ENCODE data around the gene OR6P1.

Gene OR6P1

GRCh38 chr1:158570480-158570879, at the start of gene OR6P1:
Gene OR6P1 (minus strand): TSS chr1:158570580. CDS start chr1:158563604, 6,976 bp downstream.
- TF ChIP-seq CTCF (IDR thresholded peaks at IDR 0.05; ENCODE audit: borderline replicate concordance, insufficient read depth, low read depth, low read length), result no peak
- no peak within 1 kb of the TSS for H3K4me3 ChIP-seq (ENCODE audit: low read depth, low read length)

GRCh38 chr1:158613764-158614163, 43.4 kb upstream of the OR6P1 start:
- H3K4me3 ChIP-seq (ENCODE audit: low read depth, low read length), result no peak overlapping the region
- TF ChIP-seq CTCF (IDR thresholded peaks at IDR 0.05; ENCODE audit: borderline replicate concordance, insufficient read depth, low read depth, low read length), result no peak

GRCh38 chr1:158611916-158612315, 41.5 kb upstream of the OR6P1 start:
- no peak overlapping the region for H3K4me3 ChIP-seq (ENCODE audit: low read depth, low read length)
- TF ChIP-seq CTCF (IDR thresholded peaks at IDR 0.05; ENCODE audit: borderline replicate concordance, insufficient read depth, low read depth, low read length), result no peak

- TF ChIP-seq CTCF (IDR thresholded peaks at IDR 0.05; ENCODE audit: borderline replicate concordance, insufficient read depth, low read depth, low read length), result no peak
- no peak overlapping the region for H3K4me3 ChIP-seq (ENCODE audit: low read depth, low read length)
Measured at GRCh38 chr1:158607296-158607695, 36.9 kb upstream of the OR6P1 start.

GRCh38 chr1:158604968-158605367, 34.6 kb upstream of the OR6P1 start, which contains the start of gene OR10Z1:
Gene OR10Z1 (plus strand): TSS chr1:158605268. CDS start chr1:158606439, 1,171 bp downstream.
- TF ChIP-seq CTCF (IDR thresholded peaks at IDR 0.05; ENCODE audit: borderline replicate concordance, insufficient read depth, low read depth, low read length), result no peak
- no peak within 1 kb of the TSS for H3K4me3 ChIP-seq (ENCODE audit: low read depth, low read length)

- no peak overlapping the region for H3K4me3 ChIP-seq (ENCODE audit: low read depth, low read length)
- TF ChIP-seq CTCF (IDR thresholded peaks at IDR 0.05; ENCODE audit: borderline replicate concordance, insufficient read depth, low read depth, low read length), result no peak
Measured at GRCh38 chr1:158600735-158601134, 30.4 kb upstream of the OR6P1 start.

GRCh38 chr1:158586942-158587341, 16.6 kb upstream of the OR6P1 start:
- TF ChIP-seq CTCF (IDR thresholded peaks at IDR 0.05; ENCODE audit: borderline replicate concordance, insufficient read depth, low read depth, low read length), result no peak
- no peak overlapping the region for H3K4me3 ChIP-seq (ENCODE audit: low read depth, low read length)

Measured in GM12875 (cell line).